GM23338 (cell line): ENCODE data around the gene ODF2L. TPM values are rescaled to one million over a fixed set of nuclear protein-coding genes. Genes with fewer than 3 reads are reported as not detected.

Source experiments
- ATAC-seq: fragments of 200-7000 bp; cut with Tn5 transposase; 3 replicates; pipeline ENCODE4 v1.9.1; 2020
- DNase-seq: peaks from one replicate; pipeline ENCODE4 v3.0.0-alpha.2; 2015; ENCODE audit warnings: low spot score
- H2AFZ ChIP-seq: fragments of 200-600 bp; sonication (generic); 2 replicates; pipeline ENCODE4 v1.8.0; 2016; ENCODE audit warnings: antibody characterized with exemption, mild to moderate bottlenecking, moderate library complexity
- H3F3A ChIP-seq: fragments of 200-600 bp; sonication (generic); replicated peaks from 2 replicates; pipeline ENCODE4 v1.8.0; 2017; ENCODE audit warnings: antibody characterized with exemption, mixed run types, low read depth
- H3K27ac ChIP-seq: fragments of 200-600 bp; sonication (generic); 2 replicates; pipeline ENCODE4 v1.6.1; 2016; ENCODE audit warnings: low read depth
- H3K27me3 ChIP-seq: fragments of 200-600 bp; sonication (generic); 2 replicates; pipeline ENCODE4 v1.8.0; 2016; ENCODE audit warnings: mild to moderate bottlenecking, mixed run types, moderate library complexity; ENCODE audit not compliant: insufficient read depth
- H3K36me3 ChIP-seq: fragments of 200-600 bp; sonication (generic); 2 replicates; pipeline ENCODE4 v1.8.0; 2016; ENCODE audit warnings: mild to moderate bottlenecking; ENCODE audit not compliant: insufficient read depth
- H3K4me1 ChIP-seq: fragments of 200-600 bp; sonication (generic); 2 replicates; pipeline ENCODE4 v1.8.0; 2016; ENCODE audit warnings: mild to moderate bottlenecking, moderate library complexity; ENCODE audit not compliant: insufficient read depth
- H3K4me2 ChIP-seq: fragments of 200-600 bp; sonication (generic); 2 replicates; pipeline ENCODE4 v1.7.1; 2017; ENCODE audit warnings: mixed run types
- H3K4me3 ChIP-seq: fragments of 200-600 bp; sonication (generic); 2 replicates; pipeline ENCODE4 v1.6.1; 2016; ENCODE audit warnings: mixed run types
- H3K79me2 ChIP-seq: fragments of 200-600 bp; sonication (generic); replicated peaks from 2 replicates; pipeline ENCODE4 v1.8.0; 2017; ENCODE audit warnings: mild to moderate bottlenecking; ENCODE audit not compliant: insufficient read depth
- H3K9me2 ChIP-seq: fragments of 200-600 bp; sonication (generic); 2 replicates; pipeline ENCODE4 v1.8.0; 2017; ENCODE audit not compliant: insufficient read depth
- H4K20me1 ChIP-seq: fragments of 200-600 bp; sonication (generic); replicated peaks from 2 replicates; pipeline ENCODE4 v1.8.0; 2017; ENCODE audit warnings: mild to moderate bottlenecking; ENCODE audit not compliant: insufficient read depth
- H3K27ac Mint-ChIP-seq: 2 replicates; pipeline ENCODE4 v1.8.0; 2020; ENCODE audit warnings: inconsistent platforms, mild to moderate bottlenecking, moderate library complexity, mixed read lengths
- H3K27me3 Mint-ChIP-seq: 3 replicates; pipeline ENCODE4 v1.8.0; 2022; ENCODE audit warnings: low read depth, mild to moderate bottlenecking, moderate library complexity, mixed read lengths, inconsistent platforms; ENCODE audit not compliant: insufficient read depth, poor library complexity
- H3K36me3 Mint-ChIP-seq: 3 replicates; pipeline ENCODE4 v1.8.0; 2021; ENCODE audit warnings: low read depth, mild to moderate bottlenecking, inconsistent platforms, moderate library complexity, mixed read lengths
- H3K4me1 Mint-ChIP-seq: 3 replicates; pipeline ENCODE4 v1.8.0; 2020; ENCODE audit warnings: mild to moderate bottlenecking, inconsistent platforms, mixed read lengths
- H3K4me3 Mint-ChIP-seq: 3 replicates; pipeline ENCODE4 v1.8.0; 2021; ENCODE audit warnings: moderate library complexity, mild to moderate bottlenecking, inconsistent platforms, mixed read lengths
- H3K9me3 Mint-ChIP-seq: 3 replicates; pipeline ENCODE4 v1.8.0; 2020; ENCODE audit warnings: moderate library complexity, mild to moderate bottlenecking, inconsistent platforms, mixed read lengths
- CREB1 ChIP-seq: fragments of 250-450 bp; sonication (Bioruptor Pico); IDR thresholded peaks from 2 replicates; pipeline ENCODE4 v1.5.0; 2020; ENCODE audit warnings: low read depth, mild to moderate bottlenecking, moderate library complexity
- CTCF ChIP-seq, 2 experiments: fragments of 200-600 bp in 1 of 2; sonication (generic) in 1 of 2; conservative IDR thresholded peaks; 2 replicates each; pipeline versions ENCODE4 v1.5.1 to v1.6.1; 2016 to 2017; ENCODE audit warnings: antibody characterized with exemption in 2 of 2, low read depth in 2 of 2, mild to moderate bottlenecking in 2 of 2, moderate library complexity in 1 of 2
- ETS1 ChIP-seq: IDR thresholded peaks from 2 replicates; pipeline ENCODE4 v1.6.1; 2016; ENCODE audit warnings: antibody characterized with exemption
- EZH2 ChIP-seq: fragments of 200-600 bp; sonication (generic); IDR thresholded peaks from one replicate; pipeline ENCODE4 v1.8.0; 2017; ENCODE audit warnings: antibody characterized with exemption, mild to moderate bottlenecking, low read depth; ENCODE audit not compliant: unreplicated experiment
- EZH2phosphoT487 ChIP-seq: fragments of 200-600 bp; sonication (generic); IDR thresholded peaks from one replicate; pipeline ENCODE4 v1.8.1; 2018; ENCODE audit warnings: antibody characterized with exemption; ENCODE audit not compliant: unreplicated experiment
- JUNB ChIP-seq: IDR thresholded peaks from one replicate; pipeline ENCODE4 v1.6.1; 2016; ENCODE audit warnings: antibody characterized with exemption; ENCODE audit not compliant: unreplicated experiment
- NANOG ChIP-seq: IDR thresholded peaks from 2 replicates; pipeline ENCODE4 v1.6.1; 2016; ENCODE audit warnings: antibody characterized with exemption, borderline replicate concordance
- POLR2AphosphoS5 ChIP-seq: IDR thresholded peaks from 2 replicates; pipeline ENCODE4 v1.6.1; 2016; ENCODE audit warnings: antibody characterized with exemption, low read depth
- STAT1 ChIP-seq: IDR thresholded peaks from one replicate; pipeline ENCODE4 v1.6.1; 2016; ENCODE audit warnings: antibody characterized with exemption; ENCODE audit not compliant: unreplicated experiment
- ZNF114 ChIP-seq: fragments of 250-450 bp; sonication (Bioruptor Pico); IDR thresholded peaks from 2 replicates; pipeline ENCODE4 v1.5.0; 2020; ENCODE audit warnings: mild to moderate bottlenecking, moderate library complexity
- ZNF331 ChIP-seq: fragments of 250-450 bp; sonication (Bioruptor Pico); IDR thresholded peaks from 2 replicates; pipeline ENCODE4 v1.5.0; 2020; ENCODE audit warnings: low read depth, mild to moderate bottlenecking, moderate library complexity
- polyA plus RNA-seq: library from polyadenylated mRNA; unstranded; fragments of >200 nt; fragmentation: Nextera tagmentation; extraction: Ambion mirVana; gene quantifications from 2 replicates; pipeline ENCODE4 v1.2.1, GENCODE V29; 2016
- total RNA-seq: library from RNA; depleted of rRNA; stranded (reverse); fragments of >200 nt; shearing (Covaris generic); gene quantifications from 2 replicates; pipeline ENCODE4 v1.2.3, GENCODE V29; 2014
- TF ChIP-seq, protein P1 (sequence below): fragments of 250-450 bp; sonication (Bioruptor Pico); IDR thresholded peaks from 2 replicates; pipeline ENCODE4 v1.5.0; 2020; ENCODE audit warnings: mild to moderate bottlenecking, moderate library complexity
- TF ChIP-seq, protein P2 (sequence below): IDR thresholded peaks from one replicate; pipeline ENCODE4 v1.6.1; 2018; ENCODE audit warnings: antibody characterized with exemption; ENCODE audit not compliant: unreplicated experiment

The ODF2L gene
- total and polyA plus RNA-seq, 2 experiments from 2014 or later: 29.8 to 51.5 TPM

DNA sequence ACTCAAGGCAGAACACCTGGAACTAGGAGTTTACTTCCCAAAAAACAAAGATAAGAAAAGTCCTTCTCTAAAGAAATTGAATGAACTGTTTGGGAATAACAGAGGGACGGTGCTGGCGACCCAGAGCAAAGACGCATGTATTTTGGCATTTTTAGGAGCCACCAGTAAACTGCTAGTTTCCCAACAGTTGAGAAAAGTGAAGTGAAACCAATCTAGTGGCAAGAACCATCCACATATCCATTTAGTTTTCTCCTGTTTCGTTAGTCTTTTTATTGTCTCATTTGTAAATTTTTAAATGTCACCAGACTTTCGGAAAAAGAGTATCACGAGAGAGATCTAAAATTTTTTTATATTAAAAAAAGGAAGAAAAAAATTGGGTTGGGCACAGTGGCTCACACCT is 30.2 kb downstream of the ODF2L start:
- H3K4me1 ChIP-seq: no peaks in the 10 kb centered on the region

More for the DNA sequence above, 30.2 kb downstream of the ODF2L start:
- no peak overlapping the region for H3K27ac Mint-ChIP-seq
- no peaks in the 10 kb centered on the region for H3K79me2 ChIP-seq
- no peak for DNase-seq
- H3K4me3 Mint-ChIP-seq: no peak overlapping the region
- H3K4me2 ChIP-seq: no peak overlapping the region
- no peaks in the 10 kb centered on the region for H3F3A ChIP-seq
- H2AFZ ChIP-seq: no peak overlapping the region
- ATAC-seq: no peak
- no peak overlapping the region for H3K27ac ChIP-seq
- peaks cover 3% of the 10 kb centered on the region; the same call in 2 of the 3 replicates for H3K36me3 Mint-ChIP-seq
- H3K4me1 Mint-ChIP-seq: no peaks in the 10 kb centered on the region
- H3K4me3 ChIP-seq: no peak overlapping the region
- H3K36me3 ChIP-seq: no peaks in the 10 kb centered on the region
- no peaks in the 10 kb centered on the region for H3K27me3 ChIP-seq
- no peaks in the 10 kb centered on the region for H3K9me3 Mint-ChIP-seq
- TF ChIP-seq CTCF (conservative IDR thresholded peaks at IDR 0.05; ENCODE audit: low read depth in 2 of 2) (no peak), EZH2phosphoT487 (no peak), JUNB (no peak), EZH2 (no peak), ZNF331 (CRISPR knock-in tag) (no peak), NANOG (no peak), STAT1 (no peak), ETS1 (no peak), ZNF114 (CRISPR knock-in tag) (no peak), CREB1 (no peak), POLR2AphosphoS5 (no peak)
- TF ChIP-seq, protein P1, sequence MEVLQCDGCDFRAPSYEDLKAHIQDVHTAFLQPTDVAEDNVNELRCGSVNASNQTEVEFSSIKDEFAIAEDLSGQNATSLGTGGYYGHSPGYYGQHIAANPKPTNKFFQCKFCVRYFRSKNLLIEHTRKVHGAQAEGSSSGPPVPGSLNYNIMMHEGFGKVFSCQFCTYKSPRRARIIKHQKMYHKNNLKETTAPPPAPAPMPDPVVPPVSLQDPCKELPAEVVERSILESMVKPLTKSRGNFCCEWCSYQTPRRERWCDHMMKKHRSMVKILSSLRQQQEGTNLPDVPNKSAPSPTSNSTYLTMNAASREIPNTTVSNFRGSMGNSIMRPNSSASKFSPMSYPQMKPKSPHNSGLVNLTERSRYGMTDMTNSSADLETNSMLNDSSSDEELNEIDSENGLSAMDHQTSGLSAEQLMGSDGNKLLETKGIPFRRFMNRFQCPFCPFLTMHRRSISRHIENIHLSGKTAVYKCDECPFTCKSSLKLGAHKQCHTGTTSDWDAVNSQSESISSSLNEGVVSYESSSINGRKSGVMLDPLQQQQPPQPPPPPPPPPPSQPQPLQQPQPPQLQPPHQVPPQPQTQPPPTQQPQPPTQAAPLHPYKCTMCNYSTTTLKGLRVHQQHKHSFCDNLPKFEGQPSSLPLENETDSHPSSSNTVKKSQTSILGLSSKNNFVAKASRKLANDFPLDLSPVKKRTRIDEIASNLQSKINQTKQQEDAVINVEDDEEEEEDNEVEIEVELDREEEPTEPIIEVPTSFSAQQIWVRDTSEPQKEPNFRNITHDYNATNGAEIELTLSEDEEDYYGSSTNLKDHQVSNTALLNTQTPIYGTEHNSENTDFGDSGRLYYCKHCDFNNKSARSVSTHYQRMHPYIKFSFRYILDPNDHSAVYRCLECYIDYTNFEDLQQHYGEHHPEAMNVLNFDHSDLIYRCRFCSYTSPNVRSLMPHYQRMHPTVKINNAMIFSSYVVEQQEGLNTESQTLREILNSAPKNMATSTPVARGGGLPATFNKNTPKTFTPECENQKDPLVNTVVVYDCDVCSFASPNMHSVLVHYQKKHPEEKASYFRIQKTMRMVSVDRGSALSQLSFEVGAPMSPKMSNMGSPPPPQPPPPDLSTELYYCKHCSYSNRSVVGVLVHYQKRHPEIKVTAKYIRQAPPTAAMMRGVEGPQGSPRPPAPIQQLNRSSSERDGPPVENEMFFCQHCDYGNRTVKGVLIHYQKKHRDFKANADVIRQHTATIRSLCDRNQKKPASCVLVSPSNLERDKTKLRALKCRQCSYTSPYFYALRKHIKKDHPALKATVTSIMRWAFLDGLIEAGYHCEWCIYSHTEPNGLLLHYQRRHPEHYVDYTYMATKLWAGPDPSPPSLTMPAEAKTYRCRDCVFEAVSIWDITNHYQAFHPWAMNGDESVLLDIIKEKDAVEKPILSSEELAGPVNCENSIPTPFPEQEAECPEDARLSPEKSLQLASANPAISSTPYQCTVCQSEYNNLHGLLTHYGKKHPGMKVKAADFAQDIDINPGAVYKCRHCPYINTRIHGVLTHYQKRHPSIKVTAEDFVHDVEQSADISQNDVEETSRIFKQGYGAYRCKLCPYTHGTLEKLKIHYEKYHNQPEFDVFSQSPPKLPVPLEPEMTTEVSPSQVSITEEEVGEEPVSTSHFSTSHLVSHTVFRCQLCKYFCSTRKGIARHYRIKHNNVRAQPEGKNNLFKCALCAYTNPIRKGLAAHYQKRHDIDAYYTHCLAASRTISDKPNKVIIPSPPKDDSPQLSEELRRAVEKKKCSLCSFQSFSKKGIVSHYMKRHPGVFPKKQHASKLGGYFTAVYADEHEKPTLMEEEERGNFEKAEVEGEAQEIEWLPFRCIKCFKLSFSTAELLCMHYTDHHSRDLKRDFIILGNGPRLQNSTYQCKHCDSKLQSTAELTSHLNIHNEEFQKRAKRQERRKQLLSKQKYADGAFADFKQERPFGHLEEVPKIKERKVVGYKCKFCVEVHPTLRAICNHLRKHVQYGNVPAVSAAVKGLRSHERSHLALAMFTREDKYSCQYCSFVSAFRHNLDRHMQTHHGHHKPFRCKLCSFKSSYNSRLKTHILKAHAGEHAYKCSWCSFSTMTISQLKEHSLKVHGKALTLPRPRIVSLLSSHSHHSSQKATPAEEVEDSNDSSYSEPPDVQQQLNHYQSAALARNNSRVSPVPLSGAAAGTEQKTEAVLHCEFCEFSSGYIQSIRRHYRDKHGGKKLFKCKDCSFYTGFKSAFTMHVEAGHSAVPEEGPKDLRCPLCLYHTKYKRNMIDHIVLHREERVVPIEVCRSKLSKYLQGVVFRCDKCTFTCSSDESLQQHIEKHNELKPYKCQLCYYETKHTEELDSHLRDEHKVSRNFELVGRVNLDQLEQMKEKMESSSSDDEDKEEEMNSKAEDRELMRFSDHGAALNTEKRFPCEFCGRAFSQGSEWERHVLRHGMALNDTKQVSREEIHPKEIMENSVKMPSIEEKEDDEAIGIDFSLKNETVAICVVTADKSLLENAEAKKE (CRISPR knock-in tag): no peak
- TF ChIP-seq, protein P2, sequence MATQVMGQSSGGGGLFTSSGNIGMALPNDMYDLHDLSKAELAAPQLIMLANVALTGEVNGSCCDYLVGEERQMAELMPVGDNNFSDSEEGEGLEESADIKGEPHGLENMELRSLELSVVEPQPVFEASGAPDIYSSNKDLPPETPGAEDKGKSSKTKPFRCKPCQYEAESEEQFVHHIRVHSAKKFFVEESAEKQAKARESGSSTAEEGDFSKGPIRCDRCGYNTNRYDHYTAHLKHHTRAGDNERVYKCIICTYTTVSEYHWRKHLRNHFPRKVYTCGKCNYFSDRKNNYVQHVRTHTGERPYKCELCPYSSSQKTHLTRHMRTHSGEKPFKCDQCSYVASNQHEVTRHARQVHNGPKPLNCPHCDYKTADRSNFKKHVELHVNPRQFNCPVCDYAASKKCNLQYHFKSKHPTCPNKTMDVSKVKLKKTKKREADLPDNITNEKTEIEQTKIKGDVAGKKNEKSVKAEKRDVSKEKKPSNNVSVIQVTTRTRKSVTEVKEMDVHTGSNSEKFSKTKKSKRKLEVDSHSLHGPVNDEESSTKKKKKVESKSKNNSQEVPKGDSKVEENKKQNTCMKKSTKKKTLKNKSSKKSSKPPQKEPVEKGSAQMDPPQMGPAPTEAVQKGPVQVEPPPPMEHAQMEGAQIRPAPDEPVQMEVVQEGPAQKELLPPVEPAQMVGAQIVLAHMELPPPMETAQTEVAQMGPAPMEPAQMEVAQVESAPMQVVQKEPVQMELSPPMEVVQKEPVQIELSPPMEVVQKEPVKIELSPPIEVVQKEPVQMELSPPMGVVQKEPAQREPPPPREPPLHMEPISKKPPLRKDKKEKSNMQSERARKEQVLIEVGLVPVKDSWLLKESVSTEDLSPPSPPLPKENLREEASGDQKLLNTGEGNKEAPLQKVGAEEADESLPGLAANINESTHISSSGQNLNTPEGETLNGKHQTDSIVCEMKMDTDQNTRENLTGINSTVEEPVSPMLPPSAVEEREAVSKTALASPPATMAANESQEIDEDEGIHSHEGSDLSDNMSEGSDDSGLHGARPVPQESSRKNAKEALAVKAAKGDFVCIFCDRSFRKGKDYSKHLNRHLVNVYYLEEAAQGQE: no peak
- no peaks in the 10 kb centered on the region for H4K20me1 ChIP-seq
- H3K9me2 ChIP-seq: no peaks in the 10 kb centered on the region
- no peaks in the 10 kb centered on the region for H3K27me3 Mint-ChIP-seq
